Transverse colon (tissue), 4 donors: ENCODE data around the gene MPO. TPM values are rescaled to one million over a fixed set of nuclear protein-coding genes. Genes with fewer than 3 reads are reported as not detected.

ENCODE experiments used
- DNase-seq: peaks from one replicate; pipeline ENCODE4 v3.0.0-alpha.2; 2019
- H3K27ac ChIP-seq, 4 donors: fragments of 200-600 bp; sonication (generic); 2 replicates each; pipeline ENCODE4 v1.5.1; 2016 to 2018; ENCODE audit warnings: inconsistent platforms in 4 of 4
- H3K27me3 ChIP-seq: fragments of 200-600 bp; sonication (generic); 2 replicates; pipeline ENCODE4 v1.5.1; 2017; ENCODE audit warnings: inconsistent platforms
- H3K36me3 ChIP-seq, 4 donors: fragments of 200-600 bp; sonication (generic); 2 replicates each; pipeline ENCODE4 v1.5.1; 2017 to 2019; ENCODE audit warnings: inconsistent platforms in 4 of 4
- H3K4me1 ChIP-seq, 4 donors: fragments of 200-600 bp; sonication (generic); 2 replicates each; pipeline ENCODE4 v1.5.1; 2017 to 2020; ENCODE audit warnings: inconsistent platforms in 4 of 4
- H3K4me3 ChIP-seq, 4 donors: fragments of 200-600 bp; sonication (generic); 1 replicate in 1 of 4; 2 replicates in 3 of 4; pipeline versions ENCODE4 v1.5.1 to v1.6.1; 2017 to 2019; ENCODE audit warnings: inconsistent platforms in 4 of 4
- H3K9me3 ChIP-seq, 2 donors: fragments of 200-600 bp; sonication (generic); 2 replicates each; pipeline ENCODE4 v1.5.1; 2017 to 2019; ENCODE audit warnings: inconsistent platforms in 2 of 2
- EP300 ChIP-seq: sonication (generic); formaldehyde crosslinking; IDR thresholded peaks from one replicate; pipeline ENCODE4 v1.6.1; 2017; ENCODE audit warnings: antibody characterized with exemption, low read depth
- POLR2A ChIP-seq: fragments of 450-650 bp; IDR thresholded peaks from one replicate; pipeline ENCODE4 v1.6.1; 2016; ENCODE audit warnings: antibody characterized with exemption, mild to moderate bottlenecking, moderate library complexity
- POLR2AphosphoS5 ChIP-seq, 3 donors: sonication (generic); formaldehyde crosslinking; IDR thresholded peaks; one replicate each; pipeline ENCODE4 v1.6.1; 2016; ENCODE audit warnings: antibody characterized with exemption in 3 of 3
- WGBS, 2 donors: methylation state at CpG; one replicate each; pipeline ENCODE4 v1.1.5; 2018; ENCODE audit warnings: low coverage in 1 of 2; 5-methylcytosine and 5-hydroxymethylcytosine counted together
- in situ Hi-C, 4 donors: fragments of 200-750 bp; cut with MboI; loops; one replicate each; pipeline versions ENCODE4 v1.15.0 to v1.15.1; 2017; ENCODE audit warnings: low sequenced_read_pairs in 3 of 4, low pct_ligation_motif_present in 1 of 4, low pct_unique_long_range_greater_than_20kb in 1 of 4
- intact Hi-C: fragments of 100-400 bp; cut with DNase I; formaldehyde crosslinking; loops from one replicate; pipeline ENCODE4 v1.15.1; 2023; ENCODE audit warnings: low total_unique reads
- total RNA-seq, 4 donors: library from RNA; depleted of rRNA; stranded (reverse); fragments of >200 nt; gene quantifications; one replicate each; pipeline ENCODE4 v1.1.0, GENCODE V29; 2016
- TF ChIP-seq, protein P1 (sequence below), 5 experiments: fragments of 200-600 bp in 3 of 5; fragments of 450-650 bp in 2 of 5; sonication (generic) in 3 of 5; IDR thresholded peaks; 1 replicate in 2 of 5; 2 replicates in 3 of 5; pipeline ENCODE4 v1.5.1; 2016 to 2017; ENCODE audit warnings: antibody characterized with exemption in 5 of 5, inconsistent platforms in 3 of 5, mild to moderate bottlenecking in 2 of 5, moderate library complexity in 1 of 5

MPO gene
- total RNA-seq, 4 donors from 2014 or later: not detected

DNA sequence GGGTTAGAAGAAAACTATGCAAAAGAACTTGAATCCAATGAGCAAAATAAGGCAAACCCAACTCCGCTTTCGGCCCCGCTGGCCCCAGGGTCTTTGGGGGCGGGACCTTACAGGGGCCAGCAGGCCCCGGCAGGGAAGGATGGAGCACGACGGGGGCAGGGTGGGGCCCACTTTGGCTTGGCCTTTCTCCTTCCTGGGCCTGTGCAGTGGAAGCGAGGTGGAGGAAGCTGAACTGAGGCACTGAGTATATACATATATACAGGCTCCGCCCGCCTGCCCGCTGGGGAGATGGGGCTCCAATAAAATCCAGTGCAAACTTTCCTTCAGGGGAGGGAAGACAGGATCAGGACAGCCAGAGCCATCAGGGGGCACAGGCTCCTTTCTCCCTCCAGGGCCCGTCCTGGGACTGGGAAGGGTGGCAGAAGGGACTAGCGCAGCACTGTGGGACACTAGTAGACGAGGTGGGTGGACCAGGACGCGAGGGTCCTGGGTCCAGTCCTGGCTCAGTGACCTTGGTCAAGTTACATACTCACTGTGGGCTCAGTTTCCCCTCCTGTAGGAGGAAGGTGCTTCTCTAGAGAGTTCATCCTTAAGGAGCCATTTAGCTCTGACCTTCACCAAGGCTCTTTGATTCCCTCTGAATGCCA lies 20.9 kb upstream of the MPO start:
- WGBS, 2 donors: 77 to 88% methylated on average over 9 to 16 of the region's 16 CpGs
- no peak for DNase-seq

DNA sequence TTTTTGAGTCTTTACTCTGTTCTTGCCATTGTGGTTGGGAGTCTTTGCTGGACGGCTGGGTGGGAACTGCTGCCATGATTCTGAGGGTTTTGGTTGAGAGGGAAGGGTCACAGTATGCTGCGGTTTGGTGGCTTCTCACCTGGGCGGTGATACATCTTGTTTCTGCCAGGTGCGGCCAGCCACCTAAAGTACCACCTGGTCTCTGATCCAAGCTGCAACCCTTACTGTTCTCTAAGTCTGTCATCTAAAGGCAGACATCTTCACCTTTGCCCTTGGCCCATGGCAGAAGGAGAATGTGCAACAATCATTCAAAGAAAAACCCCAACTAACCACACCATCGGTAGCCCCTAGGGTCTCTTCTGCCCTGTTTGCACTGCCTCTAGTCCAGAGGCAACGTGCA lies 19.6 kb upstream of the MPO start:
- intact Hi-C loops: no loop called here

More for the DNA sequence above, 20.9 kb upstream of the MPO start:
- H3K4me1 ChIP-seq: no peaks in the 10 kb centered on the region
- in situ Hi-C loops (no loop called here), intact Hi-C loops (loop anchor here (2.0 kb wide), 1 partner anchor 65 kb away; no protein-coding TSS in a partner anchor)
- no peaks in the 10 kb centered on the region for H3K9me3 ChIP-seq
- no peaks in the 10 kb centered on the region for H3K27me3 ChIP-seq
- H3K36me3 ChIP-seq: no peaks in the 10 kb centered on the region
- H3K4me3 ChIP-seq: no peak overlapping the region
- TF ChIP-seq, protein P1, sequence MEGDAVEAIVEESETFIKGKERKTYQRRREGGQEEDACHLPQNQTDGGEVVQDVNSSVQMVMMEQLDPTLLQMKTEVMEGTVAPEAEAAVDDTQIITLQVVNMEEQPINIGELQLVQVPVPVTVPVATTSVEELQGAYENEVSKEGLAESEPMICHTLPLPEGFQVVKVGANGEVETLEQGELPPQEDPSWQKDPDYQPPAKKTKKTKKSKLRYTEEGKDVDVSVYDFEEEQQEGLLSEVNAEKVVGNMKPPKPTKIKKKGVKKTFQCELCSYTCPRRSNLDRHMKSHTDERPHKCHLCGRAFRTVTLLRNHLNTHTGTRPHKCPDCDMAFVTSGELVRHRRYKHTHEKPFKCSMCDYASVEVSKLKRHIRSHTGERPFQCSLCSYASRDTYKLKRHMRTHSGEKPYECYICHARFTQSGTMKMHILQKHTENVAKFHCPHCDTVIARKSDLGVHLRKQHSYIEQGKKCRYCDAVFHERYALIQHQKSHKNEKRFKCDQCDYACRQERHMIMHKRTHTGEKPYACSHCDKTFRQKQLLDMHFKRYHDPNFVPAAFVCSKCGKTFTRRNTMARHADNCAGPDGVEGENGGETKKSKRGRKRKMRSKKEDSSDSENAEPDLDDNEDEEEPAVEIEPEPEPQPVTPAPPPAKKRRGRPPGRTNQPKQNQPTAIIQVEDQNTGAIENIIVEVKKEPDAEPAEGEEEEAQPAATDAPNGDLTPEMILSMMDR (IDR thresholded peaks at IDR 0.05): no peak
- TF ChIP-seq POLR2AphosphoS5 (IDR thresholded peaks at IDR 0.05): no peak
- TF ChIP-seq EP300: no peak
- no peak for TF ChIP-seq POLR2A
- no peak overlapping the region for H3K27ac ChIP-seq

DNA sequence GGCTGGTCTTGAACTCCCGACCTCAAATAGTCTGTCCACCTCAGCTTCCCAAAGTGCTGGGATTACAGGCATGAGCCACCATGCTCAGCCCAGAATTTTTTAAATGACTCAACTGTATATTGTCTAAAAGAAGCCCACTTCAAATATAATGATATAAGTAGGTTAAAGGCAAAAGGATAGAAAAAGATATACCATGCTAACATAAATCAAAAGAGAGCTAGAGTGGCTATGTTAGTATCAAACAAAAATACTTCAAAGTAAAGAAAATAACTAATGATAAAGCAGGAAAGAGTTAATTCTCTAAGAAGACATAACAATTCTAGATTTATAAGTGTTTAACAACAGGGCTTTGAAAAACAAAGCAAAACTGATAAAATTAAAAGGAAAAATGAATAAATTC lies 13.3 kb upstream of the MPO start:
- H3K4me1 ChIP-seq: no peaks in the 10 kb centered on the region
- no peak overlapping the region for H3K4me3 ChIP-seq
- intact Hi-C loops (loop anchor here (1.0 kb wide), 1 partner anchor 11 kb away; no protein-coding TSS in a partner anchor), in situ Hi-C loops (no loop called here)
- no peak overlapping the region for H3K27ac ChIP-seq
- WGBS, 2 donors: 83 to 90% methylated on average over 1 of the region's 1 CpG
- TF ChIP-seq, protein P1 (IDR thresholded peaks at IDR 0.05): no peak
- TF ChIP-seq POLR2AphosphoS5 (IDR thresholded peaks at IDR 0.05): no peak
- no peak for TF ChIP-seq EP300
- no peak for TF ChIP-seq POLR2A
- DNase-seq: no peak
- H3K36me3 ChIP-seq: no peaks in the 10 kb centered on the region
- no peaks in the 10 kb centered on the region for H3K9me3 ChIP-seq
- peaks cover 34% of the 10 kb centered on the region for H3K27me3 ChIP-seq

More for the DNA sequence above, 19.6 kb upstream of the MPO start:
- in situ Hi-C loops: no loop called here
- WGBS, 2 donors: 70 to 79% methylated on average over 4 to 6 of the region's 6 CpGs
- DNase-seq: no peak
- TF ChIP-seq, protein P1 (IDR thresholded peaks at IDR 0.05): no peak
- TF ChIP-seq POLR2AphosphoS5 (IDR thresholded peaks at IDR 0.05) (no peak), POLR2A (no peak), EP300 (no peak)
- Histone ChIP-seq H3K27me3 (no peaks in the 10 kb centered on the region), H3K4me3 (no peak overlapping the region), H3K36me3 (no peaks in the 10 kb centered on the region), H3K27ac (no peak overlapping the region), H3K9me3 (no peaks in the 10 kb centered on the region), H3K4me1 (no peaks in the 10 kb centered on the region)

DNA sequence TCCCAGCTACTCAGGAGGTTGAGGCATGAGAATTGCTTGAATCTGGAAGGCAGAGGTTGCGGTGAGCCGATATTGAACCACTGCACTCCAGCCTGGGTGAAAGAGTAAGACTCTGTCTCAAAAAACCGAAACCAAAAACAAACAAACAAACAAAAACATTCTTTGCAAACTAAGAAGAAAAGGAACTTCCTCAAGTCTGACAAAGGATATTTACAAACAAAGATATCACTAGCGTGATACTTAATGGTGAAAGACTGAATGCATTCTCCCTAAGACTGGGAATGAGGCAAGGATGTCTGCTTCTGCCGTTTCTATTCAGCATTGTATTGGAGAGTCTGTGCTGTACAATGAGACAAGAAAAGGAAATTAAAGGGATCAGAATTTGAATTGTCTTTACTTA lies 10.5 kb upstream of the MPO start:
- Histone ChIP-seq H3K4me1 (no peaks in the 10 kb centered on the region), H3K4me3 (no peak overlapping the region), H3K9me3 (no peaks in the 10 kb centered on the region), H3K27me3 (peaks cover 47% of the 10 kb centered on the region), H3K27ac (no peak overlapping the region), H3K36me3 (no peaks in the 10 kb centered on the region)
- intact Hi-C loops: no loop called here
- no peak for DNase-seq
- TF ChIP-seq, protein P1 (IDR thresholded peaks at IDR 0.05): no peak
- TF ChIP-seq EP300 (no peak), POLR2A (no peak), POLR2AphosphoS5 (IDR thresholded peaks at IDR 0.05) (no peak)
- in situ Hi-C loops: no loop called here
- 68 to 74% methylated on average over 3 to 5 of the region's 5 CpGs for WGBS, 2 donors
